Measurements from ENCODE around the gene MAGI2.

The MAGI2 gene

GRCh38 chr7:78953090-78953489, 500.4 kb downstream of the MAGI2 start:
- no peak overlapping the region for H2BK5ac ChIP-seq (ENCODE audit: low read length)
- no peak overlapping the region for H3K4me2 ChIP-seq (ENCODE audit: insufficient read depth, low read length, poor library complexity, severe bottlenecking)
- no peaks in the 10 kb centered on the region for H3K36me3 ChIP-seq (replicated peaks in 1 of 2; ENCODE audit: control insufficient read depth in 2 of 2, insufficient read depth in 2 of 2, low read length in 2 of 2)
- no peak overlapping the region for H3K14ac ChIP-seq (ENCODE audit: low read length)
- H2AFZ ChIP-seq (ENCODE audit: low read length): no peak overlapping the region
- H4K8ac ChIP-seq (ENCODE audit: low read depth, low read length): no peak overlapping the region
- H2BK15ac ChIP-seq (ENCODE audit: low read length): no peak overlapping the region
- no peaks in the 10 kb centered on the region for H3K9me3 ChIP-seq (replicated peaks in 1 of 2; ENCODE audit: control insufficient read depth in 2 of 2, insufficient read depth in 1 of 2, low read depth in 1 of 2, low read length in 2 of 2)
- no peaks in the 10 kb centered on the region for H3K27me3 ChIP-seq (ENCODE audit: control insufficient read depth in 3 of 3, insufficient read depth in 3 of 3, low read depth in 1 of 3, low read length in 3 of 3)
- H3K27ac ChIP-seq (replicated peaks; ENCODE audit: low read length): no peak overlapping the region
- no peak overlapping the region for H3K18ac ChIP-seq (ENCODE audit: low read length)
- no peak overlapping the region for H3K9ac ChIP-seq (ENCODE audit: low read depth, low read length, poor library complexity)
- no peak overlapping the region for H4K91ac ChIP-seq (ENCODE audit: low read depth, low read length, poor library complexity)
- no peak overlapping the region for H3K4ac ChIP-seq (ENCODE audit: low read length)
- WGBS, 2 donors (ENCODE audit: extremely low coverage in 2 of 2, insufficient read length in 2 of 2, insufficient replicate concordance in 1 of 2): no CpG with 5 or more reads among the region's 1 CpG
- H2BK120ac ChIP-seq (ENCODE audit: low read depth, low read length): no peak overlapping the region
- H3K23ac ChIP-seq (ENCODE audit: low read depth, low read length, poor library complexity): no peak overlapping the region
- no peak overlapping the region for H2BK12ac ChIP-seq (ENCODE audit: low read length)
- H3K4me3 ChIP-seq (ENCODE audit: low read length in 2 of 2): no peak overlapping the region
- no peak for DNase-seq (ENCODE audit: low spot score)
- H3K4me1 ChIP-seq (ENCODE audit: control insufficient read depth in 2 of 2, insufficient read depth in 1 of 2, low read depth in 1 of 2, low read length in 2 of 2): no peaks in the 10 kb centered on the region
- no peak overlapping the region for H2AK5ac ChIP-seq (ENCODE audit: low read depth, low read length)
- no peaks in the 10 kb centered on the region for H3K79me1 ChIP-seq (ENCODE audit: low read depth, low read length)

GRCh38 chr7:78939669-78940068, 513.8 kb downstream of the MAGI2 start:
- Histone ChIP-seq H3K4me1 (ENCODE audit: control insufficient read depth in 2 of 2, insufficient read depth in 1 of 2, low read depth in 1 of 2, low read length in 2 of 2) (peaks cover 0 to 2% of the 10 kb centered on the region in 2 donors), H3K9ac (ENCODE audit: low read depth, low read length, poor library complexity) (no peak overlapping the region), H2BK120ac (ENCODE audit: low read depth, low read length) (no peak overlapping the region), H3K9me3 (replicated peaks in 1 of 2; ENCODE audit: control insufficient read depth in 2 of 2, insufficient read depth in 1 of 2, low read depth in 1 of 2, low read length in 2 of 2) (no peaks in the 10 kb centered on the region), H3K79me1 (ENCODE audit: low read depth, low read length) (no peaks in the 10 kb centered on the region), H3K4me2 (ENCODE audit: insufficient read depth, low read length, poor library complexity, severe bottlenecking) (no peak overlapping the region), H4K91ac (ENCODE audit: low read depth, low read length, poor library complexity) (no peak overlapping the region), H2AFZ (ENCODE audit: low read length) (no peak overlapping the region), H3K36me3 (replicated peaks in 1 of 2; ENCODE audit: control insufficient read depth in 2 of 2, insufficient read depth in 2 of 2, low read length in 2 of 2) (no peaks in the 10 kb centered on the region), H2BK12ac (ENCODE audit: low read length) (no peak overlapping the region), H2BK5ac (ENCODE audit: low read length) (no peak overlapping the region), H3K4me3 (ENCODE audit: low read length in 2 of 2) (no peak overlapping the region), H2BK15ac (ENCODE audit: low read length) (no peak overlapping the region), H3K23ac (ENCODE audit: low read depth, low read length, poor library complexity) (no peak overlapping the region), H2AK5ac (ENCODE audit: low read depth, low read length) (no peak overlapping the region), H3K27ac (replicated peaks; ENCODE audit: low read length) (no peak overlapping the region), H4K8ac (ENCODE audit: low read depth, low read length) (no peak overlapping the region), H3K4ac (ENCODE audit: low read length) (no peak overlapping the region), H3K27me3 (ENCODE audit: control insufficient read depth in 3 of 3, insufficient read depth in 3 of 3, low read depth in 1 of 3, low read length in 3 of 3) (no peaks in the 10 kb centered on the region), H3K18ac (ENCODE audit: low read length) (no peak overlapping the region), H3K14ac (ENCODE audit: low read length) (no peak overlapping the region)
- no peak for DNase-seq (ENCODE audit: low spot score)
- WGBS, 2 donors (ENCODE audit: extremely low coverage in 2 of 2, insufficient read length in 2 of 2, insufficient replicate concordance in 1 of 2): no CpG with 5 or more reads among the region's 4 CpGs

GRCh38 chr7:78924581-78924980, 528.9 kb downstream of the MAGI2 start:
- H4K8ac ChIP-seq (ENCODE audit: low read depth, low read length): no peak overlapping the region
- no peak overlapping the region for H2BK12ac ChIP-seq (ENCODE audit: low read length)

GRCh38 chr7:78912781-78913180, 540.7 kb downstream of the MAGI2 start:
- H3K23ac ChIP-seq (ENCODE audit: low read depth, low read length, poor library complexity): no peak overlapping the region
- H3K79me1 ChIP-seq (ENCODE audit: low read depth, low read length): no peaks in the 10 kb centered on the region
- H2AFZ ChIP-seq (ENCODE audit: low read length): no peak overlapping the region
- no peak overlapping the region for H3K9ac ChIP-seq (ENCODE audit: low read depth, low read length, poor library complexity)
- no peak overlapping the region for H3K4ac ChIP-seq (ENCODE audit: low read length)
- H3K9me3 ChIP-seq (replicated peaks in 1 of 2; ENCODE audit: control insufficient read depth in 2 of 2, insufficient read depth in 1 of 2, low read depth in 1 of 2, low read length in 2 of 2): no peaks in the 10 kb centered on the region
- H2BK120ac ChIP-seq (ENCODE audit: low read depth, low read length): no peak overlapping the region
- H3K36me3 ChIP-seq (replicated peaks in 1 of 2; ENCODE audit: control insufficient read depth in 2 of 2, insufficient read depth in 2 of 2, low read length in 2 of 2): no peaks in the 10 kb centered on the region
- no peak overlapping the region for H3K14ac ChIP-seq (ENCODE audit: low read length)
- H4K8ac ChIP-seq (ENCODE audit: low read depth, low read length): no peak overlapping the region
- no peaks in the 10 kb centered on the region for H3K27me3 ChIP-seq (ENCODE audit: control insufficient read depth in 3 of 3, insufficient read depth in 3 of 3, low read depth in 1 of 3, low read length in 3 of 3)
- no peak overlapping the region for H3K4me3 ChIP-seq (ENCODE audit: low read length in 2 of 2)
- H3K4me1 ChIP-seq (ENCODE audit: control insufficient read depth in 2 of 2, insufficient read depth in 1 of 2, low read depth in 1 of 2, low read length in 2 of 2): no peaks in the 10 kb centered on the region
- no peak overlapping the region for H2AK5ac ChIP-seq (ENCODE audit: low read depth, low read length)
- H2BK5ac ChIP-seq (ENCODE audit: low read length): no peak overlapping the region
- no peak overlapping the region for H3K18ac ChIP-seq (ENCODE audit: low read length)
- DNase-seq (ENCODE audit: low spot score): no peak
- H2BK15ac ChIP-seq (ENCODE audit: low read length): no peak overlapping the region
- no peak overlapping the region for H3K27ac ChIP-seq (replicated peaks; ENCODE audit: low read length)
- no peak overlapping the region for H2BK12ac ChIP-seq (ENCODE audit: low read length)
- no peak overlapping the region for H3K4me2 ChIP-seq (ENCODE audit: insufficient read depth, low read length, poor library complexity, severe bottlenecking)
- no peak overlapping the region for H4K91ac ChIP-seq (ENCODE audit: low read depth, low read length, poor library complexity)

More at GRCh38 chr7:78924581-78924980, 528.9 kb downstream of the MAGI2 start:
- WGBS, 2 donors (ENCODE audit: extremely low coverage in 2 of 2, insufficient read length in 2 of 2, insufficient replicate concordance in 1 of 2): no CpG with 5 or more reads among the region's 2 CpGs
- no peak overlapping the region for H3K14ac ChIP-seq (ENCODE audit: low read length)
- no peak overlapping the region for H3K9ac ChIP-seq (ENCODE audit: low read depth, low read length, poor library complexity)
- no peak overlapping the region for H2BK120ac ChIP-seq (ENCODE audit: low read depth, low read length)
- no peak overlapping the region for H3K4ac ChIP-seq (ENCODE audit: low read length)
- no peak overlapping the region for H2BK5ac ChIP-seq (ENCODE audit: low read length)
- peak; percentile 17 for DNase-seq (ENCODE audit: low spot score)
- no peak overlapping the region for H2AK5ac ChIP-seq (ENCODE audit: low read depth, low read length)
- no peak overlapping the region for H3K4me3 ChIP-seq (ENCODE audit: low read length in 2 of 2)
- no peaks in the 10 kb centered on the region for H3K9me3 ChIP-seq (replicated peaks in 1 of 2; ENCODE audit: control insufficient read depth in 2 of 2, insufficient read depth in 1 of 2, low read depth in 1 of 2, low read length in 2 of 2)
- no peak overlapping the region for H4K91ac ChIP-seq (ENCODE audit: low read depth, low read length, poor library complexity)
- no peaks in the 10 kb centered on the region for H3K36me3 ChIP-seq (replicated peaks in 1 of 2; ENCODE audit: control insufficient read depth in 2 of 2, insufficient read depth in 2 of 2, low read length in 2 of 2)
- no peak overlapping the region for H3K23ac ChIP-seq (ENCODE audit: low read depth, low read length, poor library complexity)
- H2BK15ac ChIP-seq (ENCODE audit: low read length): no peak overlapping the region
- no peak overlapping the region for H3K27ac ChIP-seq (replicated peaks; ENCODE audit: low read length)
- H3K79me1 ChIP-seq (ENCODE audit: low read depth, low read length): no peaks in the 10 kb centered on the region
- no peak overlapping the region for H3K4me2 ChIP-seq (ENCODE audit: insufficient read depth, low read length, poor library complexity, severe bottlenecking)
- H3K27me3 ChIP-seq (ENCODE audit: control insufficient read depth in 3 of 3, insufficient read depth in 3 of 3, low read depth in 1 of 3, low read length in 3 of 3): no peaks in the 10 kb centered on the region
- no peaks in the 10 kb centered on the region for H3K4me1 ChIP-seq (ENCODE audit: control insufficient read depth in 2 of 2, insufficient read depth in 1 of 2, low read depth in 1 of 2, low read length in 2 of 2)
- H2AFZ ChIP-seq (ENCODE audit: low read length): no peak overlapping the region
- no peak overlapping the region for H3K18ac ChIP-seq (ENCODE audit: low read length)

All from neuronal stem cell (in vitro differentiated cells).